OCI-M2 (cell line): ENCODE data around the gene CPM.
"Not testable (repeated sequence)": the region's sequence is repeated elsewhere in the genome, so short reads cannot be mapped to it uniquely, and the experiment has no call there.

Experiments
- DNase-seq: peaks from one replicate; lab custom pipeline; 2025; ENCODE audit not compliant: unreplicated experiment; lab: John Stamatoyannopoulos, UW

The CPM gene

GRCh38 chr12:68880660-68881325 lies 52.2 kb downstream of the CPM start:
- no peak for DNase-seq

GRCh38 chr12:68878846-68879245 lies 54.1 kb downstream of the CPM start:
- DNase-seq = no peak

- DNase-seq = no peak
Observed at GRCh38 chr12:68878283-68878682, 54.7 kb downstream of the CPM start.

- DNase-seq = no peak
Observed at GRCh38 chr12:68877583-68877982, 55.4 kb downstream of the CPM start.

- DNase-seq = no peak
Observed at GRCh38 chr12:68876461-68876860, 56.5 kb downstream of the CPM start.

GRCh38 chr12:68873316-68873715 lies 59.7 kb downstream of the CPM start:
- no peak for DNase-seq

- no peak for DNase-seq
Observed at GRCh38 chr12:68871921-68872320, 61.0 kb downstream of the CPM start.

GRCh38 chr12:68871396-68871795 lies 61.6 kb downstream of the CPM start:
- no peak for DNase-seq

- no peak for DNase-seq
Observed at GRCh38 chr12:68870443-68870842, 62.5 kb downstream of the CPM start.

GRCh38 chr12:68870011-68870410 lies 63.0 kb downstream of the CPM start:
- no peak for DNase-seq

- DNase-seq = no peak
Observed at GRCh38 chr12:68868043-68868790, 64.8 kb downstream of the CPM start.

- no peak for DNase-seq
Observed at GRCh38 chr12:68867606-68868005, 65.4 kb downstream of the CPM start.

- DNase-seq = no peak
Observed at GRCh38 chr12:68866950-68867349, 66.0 kb downstream of the CPM start.

- DNase-seq = no peak
Observed at GRCh38 chr12:68865399-68866164, 67.4 kb downstream of the CPM start.

- no peak for DNase-seq
Observed at GRCh38 chr12:68864604-68865003, 68.4 kb downstream of the CPM start.

GRCh38 chr12:68863886-68864454 lies 69.0 kb downstream of the CPM start:
- DNase-seq = not testable (repeated sequence)

- DNase-seq = no peak
Observed at GRCh38 chr12:68863109-68863770, 69.7 kb downstream of the CPM start.

GRCh38 chr12:68861890-68862289 lies 71.1 kb downstream of the CPM start:
- DNase-seq = no peak

GRCh38 chr12:68856510-68856909 lies 76.5 kb downstream of the CPM start:
- no peak for DNase-seq

GRCh38 chr12:68855771-68856170 lies 77.2 kb downstream of the CPM start:
- no peak for DNase-seq

GRCh38 chr12:68855111-68855510 lies 77.9 kb downstream of the CPM start:
- DNase-seq = no peak
